ENCODE data around the gene CNKSR1. TPM values are rescaled to one million over a fixed set of nuclear protein-coding genes. Genes with fewer than 3 reads are reported as not detected.

The CNKSR1 gene
- total and polyA plus RNA-seq, 4 experiments from 2014 or later: 0.28 to 4.5 (median 2.3) TPM

- Mint-ChIP-seq H3K27me3 (no peaks in the 10 kb centered on the region), H3K4me1 (peaks cover 4 to 25% (median 16%) of the 10 kb centered on the region in 4 donors), H3K9me3 (no peaks in the 10 kb centered on the region), H3K36me3 (no peaks in the 10 kb centered on the region), H3K27ac (peak overlapping the region; percentile 71 to 94 (median 93)), H3K4me3 (peak overlapping the region; percentile 83 to 91 (median 88))
- Histone ChIP-seq H3K4me3 (ENCODE audit: low read length in 2 of 2) (peak overlapping the region; percentile 52 to 90), H3K27ac (ENCODE audit: low read depth, low read length) (peak overlapping the region; percentile 85), H3K27me3 (ENCODE audit: insufficient read depth, low read length) (no peaks in the 10 kb centered on the region), H3K4me1 (ENCODE audit: insufficient read depth, low read length) (peaks cover 20% of the 10 kb centered on the region), H3K9me3 (ENCODE audit: control insufficient read depth in 1 of 2, low read length in 2 of 2) (no peaks in the 10 kb centered on the region), H3K36me3 (ENCODE audit: insufficient read depth, low read length) (no peaks in the 10 kb centered on the region)
- no peak for DNase-seq
- ChIA-PET CTCF (ENCODE audit: partially characterized antibody) (interaction anchor here (0.6 to 10.3 kb wide), 36 partner anchors 8 to 300 kb away, joined by 3 to 167 read pairs (median 4); partner anchors contain the start of genes CEP85 and DHDDS), POLR2A (ENCODE audit: partially characterized antibody) (interaction anchor here (0.9 to 4.2 kb wide), 7 partner anchors 32 to 247 kb away, joined by 3 to 40 read pairs (median 7); partner anchors contain the start of gene CEP85)
- intact Hi-C loops (cut with micrococcal nuclease): no loop called here
Observed at GRCh38 chr1:26170472-26170821, 6.8 kb upstream of the CNKSR1 start.

- ChIA-PET CTCF (ENCODE audit: partially characterized antibody) (interaction anchor here (0.8 to 10.3 kb wide), 10 partner anchors 8 to 246 kb away, joined by 3 to 167 read pairs (median 4); partner anchors contain the start of genes CEP85 and FAM110D), POLR2A (ENCODE audit: partially characterized antibody) (interaction anchor here (1.3 to 4.2 kb wide), 2 partner anchors 48 to 63 kb away, joined by 3 to 40 read pairs; partner anchors contain the start of gene CEP85)
- peak within 1 kb of the TSS in 1 of 2 donors; percentile 90 for H3K4me3 ChIP-seq (ENCODE audit: low read length in 2 of 2)
- Mint-ChIP-seq H3K4me3 (peak within 1 kb of the TSS; percentile 83 to 91 (median 88)), H3K9me3 (no peaks in the 10 kb centered on the region), H3K27ac (peak within 1 kb of the TSS in 6 of 7 donors; percentile 47 to 94 (median 93)), H3K27me3 (no peaks in the 10 kb centered on the region), H3K36me3 (no peaks in the 10 kb centered on the region), H3K4me1 (peaks cover 4 to 25% (median 16%) of the 10 kb centered on the region in 4 donors)
- intact Hi-C loops (cut with micrococcal nuclease): no loop called here
- H3K9me3 ChIP-seq (ENCODE audit: control insufficient read depth in 1 of 2, low read length in 2 of 2): no peaks in the 10 kb centered on the region
- no peaks in the 10 kb centered on the region for H3K36me3 ChIP-seq (ENCODE audit: insufficient read depth, low read length)
- no peak for DNase-seq
- H3K27ac ChIP-seq (ENCODE audit: low read depth, low read length): peak within 1 kb of the TSS; percentile 85
- H3K4me1 ChIP-seq (ENCODE audit: insufficient read depth, low read length): peaks cover 20% of the 10 kb centered on the region
- H3K27me3 ChIP-seq (ENCODE audit: insufficient read depth, low read length): no peaks in the 10 kb centered on the region
Observed at GRCh38 chr1:26171084-26172072, 5.9 kb upstream of the CNKSR1 start, which contains the start of gene ZNF593OS. Gene ZNF593OS, minus strand, starts transcription at chr1:26171832. Its CDS starts 171 bp downstream, at chr1:26171661.

- no peaks in the 10 kb centered on the region for H3K9me3 Mint-ChIP-seq
- no peaks in the 10 kb centered on the region for H3K36me3 ChIP-seq (ENCODE audit: insufficient read depth, low read length)
- no peaks in the 10 kb centered on the region for H3K36me3 Mint-ChIP-seq
- ChIA-PET POLR2A (ENCODE audit: partially characterized antibody) (no interaction called here), CTCF (ENCODE audit: partially characterized antibody) (interaction anchor here (1.2 to 1.7 kb wide), 2 partner anchors 27 to 60 kb away, joined by 3 to 5 read pairs; no protein-coding TSS in a partner anchor)
- no peaks in the 10 kb centered on the region for H3K27me3 ChIP-seq (ENCODE audit: insufficient read depth, low read length)
- DNase-seq: no peak
- no peak overlapping the region for H3K27ac Mint-ChIP-seq
- H3K4me3 ChIP-seq (ENCODE audit: low read length in 2 of 2): no peak overlapping the region
- no peak overlapping the region for H3K4me3 Mint-ChIP-seq
- H3K27me3 Mint-ChIP-seq: no peaks in the 10 kb centered on the region
- no peak overlapping the region for H3K27ac ChIP-seq (ENCODE audit: low read depth, low read length)
- peaks cover 12% of the 10 kb centered on the region for H3K4me1 ChIP-seq (ENCODE audit: insufficient read depth, low read length)
- H3K9me3 ChIP-seq (ENCODE audit: control insufficient read depth in 1 of 2, low read length in 2 of 2): no peaks in the 10 kb centered on the region
- peaks cover 2 to 12% (median 8%) of the 10 kb centered on the region in 4 donors for H3K4me1 Mint-ChIP-seq
- intact Hi-C loops (cut with micrococcal nuclease): no loop called here
Observed at GRCh38 chr1:26175346-26175745, 1.9 kb upstream of the CNKSR1 start.

GRCh38 chr1:26180010-26180506 is 2.8 kb downstream of the CNKSR1 start:
- intact Hi-C loops (cut with micrococcal nuclease): no loop called here
- CTCF ChIA-PET (ENCODE audit: partially characterized antibody): interaction anchor here (0.7 to 1.0 kb wide), 2 partner anchors 11 to 17 kb away, joined by 3 read pairs; partner anchors contain the start of gene ZNF593
- H3K9me3 ChIP-seq (ENCODE audit: control insufficient read depth in 1 of 2, low read length in 2 of 2): no peaks in the 10 kb centered on the region
- POLR2A ChIA-PET (ENCODE audit: partially characterized antibody): no interaction called here
- no peaks in the 10 kb centered on the region for H3K4me1 ChIP-seq (ENCODE audit: insufficient read depth, low read length)
- no peak overlapping the region for H3K27ac Mint-ChIP-seq
- H3K4me3 ChIP-seq (ENCODE audit: low read length in 2 of 2): no peak overlapping the region
- no peaks in the 10 kb centered on the region for H3K36me3 ChIP-seq (ENCODE audit: insufficient read depth, low read length)
- H3K27me3 Mint-ChIP-seq: no peaks in the 10 kb centered on the region
- peaks cover 0 to 4% (median 0%) of the 10 kb centered on the region in 4 donors for H3K4me1 Mint-ChIP-seq
- H3K27me3 ChIP-seq (ENCODE audit: insufficient read depth, low read length): no peaks in the 10 kb centered on the region
- H3K27ac ChIP-seq (ENCODE audit: low read depth, low read length): no peak overlapping the region
- DNase-seq: no peak
- no peaks in the 10 kb centered on the region for H3K36me3 Mint-ChIP-seq
- H3K4me3 Mint-ChIP-seq: no peak overlapping the region
- no peaks in the 10 kb centered on the region for H3K9me3 Mint-ChIP-seq

- intact Hi-C loops (cut with micrococcal nuclease): no loop called here
- CTCF ChIA-PET (ENCODE audit: partially characterized antibody): interaction anchor here (1.1 kb wide), 1 partner anchor 12 kb away, joined by 4 read pairs; the partner anchor contains the start of gene ZNF593
Observed at GRCh38 chr1:26181586-26182382, 4.5 kb downstream of the CNKSR1 start.

GRCh38 chr1:26182383-26182696 is 5.0 kb downstream of the CNKSR1 start:
- Mint-ChIP-seq H3K4me1 (peaks cover 0 to 3% (median 0%) of the 10 kb centered on the region in 4 donors), H3K9me3 (no peaks in the 10 kb centered on the region), H3K4me3 (no peak overlapping the region), H3K27me3 (no peaks in the 10 kb centered on the region), H3K36me3 (no peaks in the 10 kb centered on the region), H3K27ac (no peak overlapping the region)
- intact Hi-C loops (cut with micrococcal nuclease): no loop called here
- no peaks in the 10 kb centered on the region for H3K9me3 ChIP-seq (ENCODE audit: control insufficient read depth in 1 of 2, low read length in 2 of 2)
- ChIA-PET CTCF (ENCODE audit: partially characterized antibody) (no interaction called here), POLR2A (ENCODE audit: partially characterized antibody) (no interaction called here)
- H3K36me3 ChIP-seq (ENCODE audit: insufficient read depth, low read length): no peaks in the 10 kb centered on the region
- no peaks in the 10 kb centered on the region for H3K4me1 ChIP-seq (ENCODE audit: insufficient read depth, low read length)
- H3K27ac ChIP-seq (ENCODE audit: low read depth, low read length): no peak overlapping the region
- H3K27me3 ChIP-seq (ENCODE audit: insufficient read depth, low read length): no peaks in the 10 kb centered on the region
- H3K4me3 ChIP-seq (ENCODE audit: low read length in 2 of 2): no peak overlapping the region
- no peak for DNase-seq

More at GRCh38 chr1:26181586-26182382, 4.5 kb downstream of the CNKSR1 start:
- Histone ChIP-seq H3K36me3 (ENCODE audit: insufficient read depth, low read length) (no peaks in the 10 kb centered on the region), H3K4me1 (ENCODE audit: insufficient read depth, low read length) (no peaks in the 10 kb centered on the region), H3K4me3 (ENCODE audit: low read length in 2 of 2) (no peak overlapping the region), H3K27me3 (ENCODE audit: insufficient read depth, low read length) (no peaks in the 10 kb centered on the region), H3K9me3 (ENCODE audit: control insufficient read depth in 1 of 2, low read length in 2 of 2) (no peaks in the 10 kb centered on the region), H3K27ac (ENCODE audit: low read depth, low read length) (no peak overlapping the region)
- POLR2A ChIA-PET (ENCODE audit: partially characterized antibody): no interaction called here
- Mint-ChIP-seq H3K4me1 (peaks cover 0 to 4% (median 0%) of the 10 kb centered on the region in 4 donors), H3K4me3 (peak overlapping the region in 1 of 8 donors; percentile 57), H3K36me3 (no peaks in the 10 kb centered on the region), H3K27ac (peak overlapping the region in 1 of 7 donors; percentile 5), H3K27me3 (no peaks in the 10 kb centered on the region), H3K9me3 (no peaks in the 10 kb centered on the region)
- no peak for DNase-seq

Data from CD4-positive, alpha-beta memory T cell (primary cell).